Esophagus muscularis mucosa (tissue), 4 donors: ENCODE measurements around the gene DAZAP1. TPM values are rescaled to one million over a fixed set of nuclear protein-coding genes. Genes with fewer than 3 reads are reported as not detected.

Source experiments
- DNase-seq: peaks from one replicate; pipeline ENCODE4 v3.0.0-alpha.2; 2017; ENCODE audit errors: extremely low spot score
- H3K27ac ChIP-seq, 4 donors: fragments of 200-600 bp; sonication (generic); replicated peaks in 1 of 4; 1 replicate in 3 of 4; 2 replicates in 1 of 4; pipeline ENCODE4 v1.5.1; 2016 to 2019; ENCODE audit warnings: mild to moderate bottlenecking in 1 of 4
- H3K27me3 ChIP-seq, 4 donors: fragments of 200-600 bp; sonication (generic); one replicate each; pipeline versions ENCODE4 v1.5.1 to v1.6.0; 2016 to 2019
- H3K36me3 ChIP-seq, 4 donors: fragments of 200-600 bp; sonication (generic); one replicate each; pipeline ENCODE4 v1.5.1; 2016 to 2019
- H3K4me1 ChIP-seq, 4 donors: fragments of 200-600 bp; sonication (generic); one replicate each; pipeline ENCODE4 v1.5.1; 2016 to 2019
- H3K4me3 ChIP-seq, 4 donors: fragments of 200-600 bp; sonication (generic); 1 replicate in 2 of 4; 2 replicates in 2 of 4; pipeline ENCODE4 v1.5.1; 2016 to 2019; ENCODE audit warnings: mild to moderate bottlenecking in 4 of 4, moderate library complexity in 1 of 4
- H3K9me3 ChIP-seq, 4 donors: fragments of 200-600 bp; sonication (generic); 1 replicate in 3 of 4; 2 replicates in 1 of 4; pipeline ENCODE4 v1.5.1; 2016 to 2019
- CTCF ChIP-seq, 3 experiments: fragments of 200-600 bp in 2 of 3; fragments of 450-650 bp in 1 of 3; sonication (generic) in 2 of 3; IDR thresholded peaks; one replicate each; pipeline ENCODE4 v1.5.1; 2017 to 2019; ENCODE audit warnings: antibody characterized with exemption in 3 of 3, mild to moderate bottlenecking in 2 of 3, moderate library complexity in 1 of 3
- EP300 ChIP-seq: sonication (generic); formaldehyde crosslinking; IDR thresholded peaks from one replicate; pipeline ENCODE4 v1.6.1; 2017; ENCODE audit warnings: antibody characterized with exemption
- POLR2A ChIP-seq: fragments of 450-650 bp; IDR thresholded peaks from one replicate; pipeline ENCODE4 v1.6.1; 2017; ENCODE audit warnings: antibody characterized with exemption, moderate library complexity, mild to moderate bottlenecking, low read depth
- POLR2AphosphoS5 ChIP-seq, 2 donors: sonication (generic); formaldehyde crosslinking; IDR thresholded peaks; one replicate each; pipeline ENCODE4 v1.6.1; 2017; ENCODE audit warnings: antibody characterized with exemption in 2 of 2
- WGBS: methylation state at CpG from one replicate; pipeline ENCODE4 v1.1.5; 2018; 5-methylcytosine and 5-hydroxymethylcytosine counted together
- intact Hi-C: fragments of 100-400 bp; cut with DNase I; formaldehyde crosslinking; loops from one replicate; pipeline ENCODE4 v1.15.1; 2023
- total RNA-seq, 4 donors: library from RNA; depleted of rRNA; stranded (reverse); fragments of >200 nt; gene quantifications; one replicate each; pipeline versions ENCODE4 v1.1.0 to v1.2.1, GENCODE V29; 2016

DAZAP1 gene
- total RNA-seq = 10 to 100 TPM; 44.9 to 79.4 (median 52.9) TPM

- no peak for TF ChIP-seq POLR2AphosphoS5 (IDR thresholded peaks at IDR 0.05)
- no peak for TF ChIP-seq POLR2A
- no peak for TF ChIP-seq EP300
- no peak for TF ChIP-seq CTCF (IDR thresholded peaks at IDR 0.05)
- H3K9me3 ChIP-seq = no peaks in the 10 kb centered on the region
- intact Hi-C loops = loop anchor here (10.0 kb wide), 1 partner anchor 123 kb away; the partner anchor contains the start of gene EFNA2
- H3K27ac ChIP-seq = peak within 1 kb of the TSS; percentile 90 to 98 (median 96)
- peak within 1 kb of the TSS; percentile 89 to 100 (median 100) for H3K4me3 ChIP-seq
- DNase-seq = no peak
- peaks cover 43 to 57% (median 54%) of the 10 kb centered on the region in 4 donors for H3K4me1 ChIP-seq
- under 1% methylated on average over 48 of the region's 121 CpGs for WGBS
- no peaks in the 10 kb centered on the region for H3K27me3 ChIP-seq
- H3K36me3 ChIP-seq = peaks cover 0 to 11% (median 2%) of the 10 kb centered on the region in 4 donors
Observed at GRCh38 chr19:1407528-1408299, at the start of gene DAZAP1. Gene DAZAP1, plus strand, starts transcription at chr19:1407586. Its CDS starts 188 bp downstream, at chr19:1407774.

GRCh38 chr19:1360126-1360817 lies 47.1 kb upstream of the DAZAP1 start:
- no peaks in the 10 kb centered on the region for H3K27me3 ChIP-seq
- H3K4me3 ChIP-seq = peak overlapping the region; percentile 32 to 46 (median 36)
- H3K9me3 ChIP-seq = no peaks in the 10 kb centered on the region
- H3K36me3 ChIP-seq = peaks cover 9 to 72% (median 67%) of the 10 kb centered on the region in 4 donors
- peaks cover 28 to 45% (median 41%) of the 10 kb centered on the region in 4 donors for H3K4me1 ChIP-seq
- WGBS = 73% methylated on average over 22 of the region's 30 CpGs
- peak overlapping the region; percentile 60 to 79 (median 73) for H3K27ac ChIP-seq
- TF ChIP-seq EP300 = no peak
- TF ChIP-seq POLR2AphosphoS5 (IDR thresholded peaks at IDR 0.05) = no peak
- TF ChIP-seq POLR2A = no peak
- no peak for TF ChIP-seq CTCF (IDR thresholded peaks at IDR 0.05)
- intact Hi-C loops = no loop called here
- no peak for DNase-seq

GRCh38 chr19:1360818-1361461 lies 46.4 kb upstream of the DAZAP1 start:
- Histone ChIP-seq H3K4me3 (peak overlapping the region; percentile 32 to 46 (median 36)), H3K4me1 (peaks cover 28 to 40% (median 35%) of the 10 kb centered on the region in 4 donors), H3K9me3 (no peaks in the 10 kb centered on the region), H3K36me3 (peaks cover 9 to 79% (median 73%) of the 10 kb centered on the region in 4 donors), H3K27me3 (no peaks in the 10 kb centered on the region), H3K27ac (peak overlapping the region; percentile 60 to 79 (median 73))
- no peak for DNase-seq
- 38% methylated on average over 23 of the region's 31 CpGs for WGBS
- intact Hi-C loops = no loop called here
- TF ChIP-seq POLR2AphosphoS5 (IDR thresholded peaks at IDR 0.05) (peak; percentile 12 to 28), EP300 (no peak)

GRCh38 chr19:1361601-1362386 lies 45.6 kb upstream of the DAZAP1 start:
- Histone ChIP-seq H3K27ac (peak overlapping the region; percentile 60 to 79 (median 73)), H3K4me1 (peaks cover 25 to 32% (median 27%) of the 10 kb centered on the region in 4 donors), H3K4me3 (peak overlapping the region in 3 of 4 donors; percentile 34 to 46 (median 38)), H3K36me3 (peaks cover 16 to 88% (median 82%) of the 10 kb centered on the region in 4 donors), H3K27me3 (no peaks in the 10 kb centered on the region), H3K9me3 (no peaks in the 10 kb centered on the region)
- WGBS = 69% methylated on average over 30 of the region's 30 CpGs
- intact Hi-C loops = no loop called here
- no peak for DNase-seq
- TF ChIP-seq EP300 (no peak), POLR2AphosphoS5 (IDR thresholded peaks at IDR 0.05) (no peak), CTCF (IDR thresholded peaks at IDR 0.05) (no peak), POLR2A (no peak)
